Retinal pigment epithelial cell (primary cell): Measurements from ENCODE around the gene CPXCR1.
"Not testable (repeated sequence)": the region's sequence is repeated elsewhere in the genome, so short reads cannot be mapped to it uniquely, and the experiment has no call there.

Experiments
- DNase-seq: peaks from one replicate; pipeline ENCODE4 v3.0.0-alpha.2; 2010; ENCODE audit warnings: low read depth
- H3K4me3 ChIP-seq: 2 replicates; pipeline ENCODE4 v1.5.1; 2011; ENCODE audit warnings: mild to moderate bottlenecking, low read length, control low read depth, moderate library complexity
- CTCF ChIP-seq: conservative IDR thresholded peaks from 2 replicates; pipeline ENCODE4 v1.5.1; 2011; ENCODE audit warnings: low read depth, low read length, control low read depth, inconsistent platforms

CPXCR1 gene

GRCh38 chrX:88746925-88747324 lies at the start of gene CPXCR1:
CPXCR1 (plus strand) TSS chrX:88747225; CDS start chrX:88753415, 6,190 bp downstream.
- no peak within 1 kb of the TSS for H3K4me3 ChIP-seq
- TF ChIP-seq CTCF, result no peak
- no peak for DNase-seq

GRCh38 chrX:88735835-88736234 lies 11.2 kb upstream of the CPXCR1 start:
- TF ChIP-seq CTCF, result no peak
- H3K4me3 ChIP-seq, result no peak overlapping the region
- DNase-seq, result no peak

GRCh38 chrX:88746215-88746614 lies 810 bp upstream of the CPXCR1 start:
- DNase-seq, H3K4me3 ChIP-seq: not testable (repeated sequence)

- not testable (repeated sequence) for H3K4me3 ChIP-seq, DNase-seq
These were observed 5.3 kb downstream of the CPXCR1 start for GRCh38 chrX:88752339-88752738.

- no peak overlapping the region for H3K4me3 ChIP-seq
- no peak for TF ChIP-seq CTCF
- no peak for DNase-seq
These were observed 42.8 kb downstream of the CPXCR1 start for GRCh38 chrX:88789825-88790224.
